Loucy (cell line): ENCODE measurements around the gene HNF4A.

Experiments
- H2AFZ ChIP-seq: fragments of 200-600 bp; sonication (generic); 2 replicates; pipeline ENCODE4 v1.6.0; 2016; ENCODE audit warnings: antibody characterized with exemption, mild to moderate bottlenecking, low read length, moderate library complexity
- H3F3A ChIP-seq: fragments of 200-600 bp; 2 replicates; pipeline ENCODE4 v1.6.0; 2016; ENCODE audit warnings: antibody characterized with exemption, low read depth, mild to moderate bottlenecking
- H3K27me3 ChIP-seq: fragments of 200-600 bp; sonication (generic); 2 replicates; pipeline ENCODE4 v1.6.1; 2014; ENCODE audit warnings: low read length, mild to moderate bottlenecking; ENCODE audit not compliant: insufficient read depth, poor library complexity, severe bottlenecking
- H3K36me3 ChIP-seq: fragments of 200-600 bp; sonication (generic); 2 replicates; pipeline ENCODE4 v1.6.1; 2016; ENCODE audit warnings: low read length; ENCODE audit not compliant: insufficient read depth
- H3K4me1 ChIP-seq: fragments of 200-600 bp; sonication (generic); 2 replicates; pipeline ENCODE4 v1.5.1; 2014; ENCODE audit warnings: low read length, mild to moderate bottlenecking; ENCODE audit not compliant: insufficient read depth, poor library complexity, severe bottlenecking
- H3K4me2 ChIP-seq: fragments of 200-600 bp; sonication (generic); 2 replicates; pipeline ENCODE4 v1.6.0; 2014; ENCODE audit warnings: antibody characterized with exemption, low read length, low read depth, mild to moderate bottlenecking; ENCODE audit not compliant: poor library complexity, severe bottlenecking
- H3K4me3 ChIP-seq: fragments of 200-600 bp; sonication (generic); 2 replicates; pipeline ENCODE4 v1.5.1; 2014; ENCODE audit warnings: low read length, mild to moderate bottlenecking, mixed read lengths; ENCODE audit not compliant: poor library complexity, severe bottlenecking
- H3K79me2 ChIP-seq: fragments of 200-600 bp; sonication (generic); 2 replicates; pipeline ENCODE4 v1.6.1; 2014; ENCODE audit warnings: low read length; ENCODE audit not compliant: insufficient read depth
- H3K9ac ChIP-seq: fragments of 200-600 bp; sonication (generic); 2 replicates; pipeline ENCODE4 v1.6.0; 2014; ENCODE audit warnings: mild to moderate bottlenecking, low read depth, low read length, moderate library complexity; ENCODE audit not compliant: poor library complexity, severe bottlenecking
- H3K9me2 ChIP-seq: fragments of 200-600 bp; sonication (generic); replicated peaks from 2 replicates; pipeline ENCODE4 v1.6.1; 2016; ENCODE audit warnings: low read depth, low read length, mixed read lengths
- H3K9me3 ChIP-seq: fragments of 200-600 bp; sonication (generic); 2 replicates; pipeline ENCODE4 v1.6.1; 2014; ENCODE audit warnings: mild to moderate bottlenecking, antibody characterized with exemption, low read length, low read depth; ENCODE audit not compliant: insufficient read depth
- H4K20me1 ChIP-seq: fragments of 200-600 bp; sonication (generic); 2 replicates; pipeline ENCODE4 v1.6.0; 2014; ENCODE audit warnings: antibody characterized with exemption, low read length, mild to moderate bottlenecking; ENCODE audit not compliant: insufficient read depth, poor library complexity, severe bottlenecking
- EZH2phosphoT487 ChIP-seq: fragments of 200-600 bp; IDR thresholded peaks from 2 replicates; pipeline ENCODE4 v1.6.1; 2018; ENCODE audit warnings: antibody characterized with exemption, mild to moderate bottlenecking, moderate library complexity, borderline replicate concordance
- TF ChIP-seq, protein P1 (sequence below): fragments of 200-600 bp; sonication (generic); conservative IDR thresholded peaks from 2 replicates; pipeline ENCODE4 v1.5.1; 2014; ENCODE audit warnings: mild to moderate bottlenecking, antibody characterized with exemption, low read length

Gene HNF4A

DNA sequence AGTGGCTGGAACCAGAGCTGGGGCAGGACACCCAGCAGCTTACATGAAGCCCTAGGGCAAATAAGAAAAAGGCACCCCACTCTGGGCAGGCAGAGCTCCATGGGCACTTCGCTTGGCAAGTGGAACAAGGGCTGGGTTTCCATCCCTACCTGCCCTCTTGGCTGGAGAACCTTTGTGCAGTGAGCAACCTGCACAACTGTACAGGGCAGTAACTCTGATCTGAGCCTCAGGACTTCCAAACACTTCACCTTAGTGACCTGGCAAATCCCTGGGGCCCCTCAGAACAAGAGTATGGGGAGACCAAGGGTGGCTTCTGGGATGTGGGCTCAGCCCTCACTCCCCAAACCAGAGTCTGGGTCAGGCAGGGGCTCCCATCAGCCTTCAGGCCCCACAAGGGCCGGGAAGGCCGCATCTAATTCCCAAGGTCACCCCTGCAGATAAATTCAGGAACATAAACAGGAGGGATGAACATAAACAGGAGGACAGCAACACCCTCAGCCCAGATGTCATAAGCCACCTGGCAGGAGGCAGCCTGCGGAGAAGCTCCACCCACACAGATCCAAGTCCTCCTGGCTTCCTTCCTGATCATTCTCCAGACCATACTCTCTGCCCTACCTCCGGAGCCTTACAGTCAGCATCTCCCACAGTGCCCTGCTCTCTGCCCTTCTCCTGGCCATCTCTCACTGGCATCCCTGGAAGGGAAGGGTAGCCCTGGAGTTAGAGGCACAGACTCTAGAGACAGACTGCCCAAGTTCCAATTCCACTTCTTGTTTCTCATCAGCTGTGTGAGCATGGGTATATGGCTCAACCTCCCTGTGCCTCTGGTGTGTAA is 37.5 kb downstream of the HNF4A start:
- H3K9ac ChIP-seq: no peak overlapping the region

DNA sequence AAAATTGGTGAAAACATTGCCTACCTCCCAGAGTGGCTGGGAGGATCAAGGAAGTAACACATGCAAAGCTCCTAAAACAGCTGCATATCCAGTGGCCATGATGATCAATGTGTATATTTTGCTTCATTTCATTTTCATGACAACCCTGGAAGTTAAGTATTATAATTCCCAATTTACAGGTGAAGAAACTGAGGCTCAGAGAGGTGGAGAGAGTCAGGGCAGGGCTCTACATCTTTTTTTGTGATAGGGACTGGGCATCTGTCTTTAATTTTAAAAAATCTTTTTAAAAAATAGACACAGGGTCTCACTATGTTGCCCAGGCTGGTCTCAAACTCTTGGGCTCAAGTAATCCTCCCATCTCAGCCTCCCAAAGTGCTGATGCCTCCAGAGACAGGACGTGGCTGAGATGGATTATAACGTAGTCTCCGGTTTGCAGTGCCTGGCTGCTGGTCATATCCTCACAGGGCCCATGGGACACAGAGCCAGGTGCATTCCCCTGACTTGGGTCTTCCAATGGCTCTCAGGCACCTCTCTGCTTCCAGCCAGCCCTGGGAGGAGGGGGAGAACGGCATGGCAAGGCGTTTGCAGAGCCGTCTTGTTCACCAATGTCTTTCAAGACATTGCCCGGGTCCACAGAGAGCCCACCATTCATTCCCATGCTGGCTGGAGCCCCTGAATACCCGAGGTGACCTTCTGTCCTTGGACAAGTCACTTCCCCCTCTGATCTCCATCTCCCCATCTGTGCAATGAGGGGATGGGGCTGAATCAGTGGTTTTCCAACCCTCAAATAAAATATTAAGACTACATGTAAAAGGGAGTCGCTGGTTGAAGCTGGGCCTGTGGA is 38.3 kb downstream of the HNF4A start:
- Histone ChIP-seq H3K9me3 (no peaks in the 10 kb centered on the region), H3K4me2 (no peak overlapping the region)

More for the DNA sequence above, 37.5 kb downstream of the HNF4A start:
- TF ChIP-seq, protein P1, sequence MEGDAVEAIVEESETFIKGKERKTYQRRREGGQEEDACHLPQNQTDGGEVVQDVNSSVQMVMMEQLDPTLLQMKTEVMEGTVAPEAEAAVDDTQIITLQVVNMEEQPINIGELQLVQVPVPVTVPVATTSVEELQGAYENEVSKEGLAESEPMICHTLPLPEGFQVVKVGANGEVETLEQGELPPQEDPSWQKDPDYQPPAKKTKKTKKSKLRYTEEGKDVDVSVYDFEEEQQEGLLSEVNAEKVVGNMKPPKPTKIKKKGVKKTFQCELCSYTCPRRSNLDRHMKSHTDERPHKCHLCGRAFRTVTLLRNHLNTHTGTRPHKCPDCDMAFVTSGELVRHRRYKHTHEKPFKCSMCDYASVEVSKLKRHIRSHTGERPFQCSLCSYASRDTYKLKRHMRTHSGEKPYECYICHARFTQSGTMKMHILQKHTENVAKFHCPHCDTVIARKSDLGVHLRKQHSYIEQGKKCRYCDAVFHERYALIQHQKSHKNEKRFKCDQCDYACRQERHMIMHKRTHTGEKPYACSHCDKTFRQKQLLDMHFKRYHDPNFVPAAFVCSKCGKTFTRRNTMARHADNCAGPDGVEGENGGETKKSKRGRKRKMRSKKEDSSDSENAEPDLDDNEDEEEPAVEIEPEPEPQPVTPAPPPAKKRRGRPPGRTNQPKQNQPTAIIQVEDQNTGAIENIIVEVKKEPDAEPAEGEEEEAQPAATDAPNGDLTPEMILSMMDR: no peak
- TF ChIP-seq EZH2phosphoT487: no peak
- Histone ChIP-seq H3K4me2 (no peak overlapping the region), H3F3A (no peaks in the 10 kb centered on the region), H3K79me2 (no peaks in the 10 kb centered on the region), H3K4me3 (no peak overlapping the region), H3K9me2 (no peaks in the 10 kb centered on the region), H4K20me1 (no peaks in the 10 kb centered on the region), H3K36me3 (no peaks in the 10 kb centered on the region), H3K9me3 (no peaks in the 10 kb centered on the region), H3K27me3 (no peaks in the 10 kb centered on the region), H3K4me1 (no peaks in the 10 kb centered on the region), H2AFZ (no peak overlapping the region)

DNA sequence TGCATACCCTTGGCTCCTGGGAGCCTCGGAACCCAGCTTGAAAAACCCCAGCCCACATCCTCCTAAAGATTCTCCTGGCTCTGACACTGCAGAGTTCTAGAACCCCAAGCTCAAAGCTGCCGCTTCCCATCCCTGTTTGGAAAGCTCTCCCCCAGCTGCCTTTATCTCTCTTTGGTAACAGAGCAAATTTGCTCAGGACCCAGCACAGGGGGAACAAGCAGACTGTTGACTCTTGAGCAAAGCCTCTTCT is 38.9 kb downstream of the HNF4A start:
- H3K4me2 ChIP-seq: no peak overlapping the region
- no peaks in the 10 kb centered on the region for H4K20me1 ChIP-seq
- no peak overlapping the region for H2AFZ ChIP-seq
- H3F3A ChIP-seq: no peaks in the 10 kb centered on the region
- no peak overlapping the region for H3K9ac ChIP-seq
- H3K27me3 ChIP-seq: no peaks in the 10 kb centered on the region
- no peaks in the 10 kb centered on the region for H3K36me3 ChIP-seq
- TF ChIP-seq, protein P1: no peak
- no peak for TF ChIP-seq EZH2phosphoT487
- H3K4me1 ChIP-seq: no peaks in the 10 kb centered on the region
- no peaks in the 10 kb centered on the region for H3K9me2 ChIP-seq
- H3K79me2 ChIP-seq: no peaks in the 10 kb centered on the region
- H3K4me3 ChIP-seq: no peak overlapping the region
- H3K9me3 ChIP-seq: no peaks in the 10 kb centered on the region

More for the DNA sequence above, 38.3 kb downstream of the HNF4A start:
- TF ChIP-seq, protein P1: no peak
- no peak for TF ChIP-seq EZH2phosphoT487
- no peak overlapping the region for H3K4me3 ChIP-seq
- H3K36me3 ChIP-seq: no peaks in the 10 kb centered on the region
- no peaks in the 10 kb centered on the region for H4K20me1 ChIP-seq
- H3K9me2 ChIP-seq: no peaks in the 10 kb centered on the region
- no peaks in the 10 kb centered on the region for H3K4me1 ChIP-seq
- no peaks in the 10 kb centered on the region for H3F3A ChIP-seq
- no peak overlapping the region for H3K9ac ChIP-seq
- no peaks in the 10 kb centered on the region for H3K27me3 ChIP-seq
- no peak overlapping the region for H2AFZ ChIP-seq
- no peaks in the 10 kb centered on the region for H3K79me2 ChIP-seq
